Stimulated activated CD4-positive, alpha-beta T cell treated with anti-CD3 and anti-CD28 coated beads, Interleukin-1b, Interleukin-23, amount 100 ng/mL, for 1 hour (primary cell): ENCODE data around the gene SLC22A2.
"Not testable (repeated sequence)": the region's sequence is repeated elsewhere in the genome, so short reads cannot be mapped to it uniquely, and the experiment has no call there.

ENCODE experiments used
- DNase-seq, 2 donors: peaks; one replicate each; pipeline ENCODE4 v3.0.0-alpha.2; 2020; ENCODE audit warnings: low read depth in 2 of 2

Gene SLC22A2

GRCh38 chr6:160248538-160248937 lies 10.1 kb downstream of the SLC22A2 start:
- no peak for DNase-seq

DNA sequence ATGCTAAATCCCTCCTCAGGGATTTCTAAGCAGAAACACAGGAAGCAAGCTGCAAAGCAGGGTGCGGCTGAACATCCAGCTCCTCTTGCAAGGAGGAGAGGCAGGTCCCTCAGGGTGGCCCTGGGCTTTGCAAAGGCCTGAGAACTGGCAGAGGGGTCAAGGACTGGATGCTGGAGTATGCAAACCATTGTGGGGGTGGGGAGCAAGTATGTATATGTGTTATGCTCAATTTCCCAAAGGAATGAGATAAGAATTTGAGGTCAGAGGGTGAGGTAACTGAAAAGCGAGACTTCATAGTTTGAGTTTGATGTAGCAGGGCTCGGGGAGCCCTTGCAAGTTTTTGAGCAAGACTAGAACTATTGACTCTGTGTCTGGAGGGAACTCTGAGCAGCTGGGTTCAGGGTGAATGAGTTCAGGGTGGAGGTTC lies 11.2 kb downstream of the SLC22A2 start:
- no peak for DNase-seq

DNA sequence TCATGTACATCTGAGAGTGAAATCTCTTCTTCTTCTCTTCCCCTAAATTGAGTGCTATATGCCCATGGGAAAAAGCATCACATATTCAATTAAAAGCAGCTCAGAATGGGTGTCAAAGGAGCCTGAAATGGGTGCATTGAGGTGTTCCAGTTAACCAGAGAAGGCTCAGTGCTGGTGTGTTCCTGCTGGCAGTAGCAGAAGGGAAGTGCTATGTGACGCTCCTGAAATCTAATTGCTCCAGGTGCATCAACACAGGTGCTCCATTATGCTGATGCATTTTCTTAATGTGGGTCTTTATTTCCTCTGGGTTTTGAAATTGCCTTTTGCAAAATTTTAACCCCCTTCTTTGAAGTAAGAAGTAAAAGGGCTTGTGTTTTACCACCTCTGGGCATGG lies 17.9 kb downstream of the SLC22A2 start:
- no peak for DNase-seq

- DNase-seq: no peak
Measured at GRCh38 chr6:160239929-160240690, 18.5 kb downstream of the SLC22A2 start.

DNA sequence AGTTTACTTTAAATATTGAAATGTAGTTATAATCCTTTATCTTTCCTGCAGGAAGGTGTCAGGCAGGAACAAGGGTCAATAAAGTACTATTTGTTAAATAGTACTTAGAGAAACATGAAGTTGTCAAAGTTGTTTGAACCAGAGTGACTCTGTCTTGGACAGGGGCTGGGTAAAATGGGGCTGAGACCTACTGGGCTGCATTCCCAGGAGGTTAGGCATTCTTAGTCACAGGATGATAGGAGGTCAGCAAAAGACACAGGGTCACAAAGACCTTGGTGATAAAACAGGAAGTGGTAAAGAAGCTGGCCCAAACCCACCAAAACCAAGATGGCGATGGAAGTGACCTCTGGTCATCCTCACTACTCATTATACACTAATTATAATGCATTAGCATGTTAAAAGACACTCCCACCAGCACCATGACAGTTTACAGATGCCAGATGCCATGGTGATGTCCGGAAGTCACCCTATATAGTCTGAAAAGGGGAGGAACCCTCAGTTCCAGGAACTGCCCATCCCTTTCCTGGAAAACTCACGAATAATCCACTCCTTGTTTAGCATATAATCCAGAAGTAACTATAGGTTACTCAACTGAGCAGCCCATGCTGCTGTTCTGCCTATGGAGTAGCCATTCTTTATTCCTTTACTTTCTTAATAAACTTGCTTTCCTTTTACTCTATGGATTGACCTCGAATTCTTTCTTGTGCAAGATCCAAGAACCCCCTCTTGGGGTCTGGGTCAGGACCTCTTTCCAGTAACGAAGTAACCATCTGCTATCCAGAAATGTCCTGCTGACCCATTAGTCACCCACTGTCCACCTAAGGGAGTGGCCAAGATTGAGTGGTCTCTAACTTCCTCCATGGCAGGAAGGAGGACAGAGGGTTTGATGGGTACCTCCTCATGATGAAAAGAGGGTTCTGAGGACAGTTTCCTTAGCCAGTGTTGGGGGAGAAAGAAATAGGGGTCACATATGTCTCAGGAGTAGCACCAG lies 19.6 kb downstream of the SLC22A2 start:
- no peak for DNase-seq

GRCh38 chr6:160238278-160238711 lies 20.3 kb downstream of the SLC22A2 start:
- no peak for DNase-seq

DNA sequence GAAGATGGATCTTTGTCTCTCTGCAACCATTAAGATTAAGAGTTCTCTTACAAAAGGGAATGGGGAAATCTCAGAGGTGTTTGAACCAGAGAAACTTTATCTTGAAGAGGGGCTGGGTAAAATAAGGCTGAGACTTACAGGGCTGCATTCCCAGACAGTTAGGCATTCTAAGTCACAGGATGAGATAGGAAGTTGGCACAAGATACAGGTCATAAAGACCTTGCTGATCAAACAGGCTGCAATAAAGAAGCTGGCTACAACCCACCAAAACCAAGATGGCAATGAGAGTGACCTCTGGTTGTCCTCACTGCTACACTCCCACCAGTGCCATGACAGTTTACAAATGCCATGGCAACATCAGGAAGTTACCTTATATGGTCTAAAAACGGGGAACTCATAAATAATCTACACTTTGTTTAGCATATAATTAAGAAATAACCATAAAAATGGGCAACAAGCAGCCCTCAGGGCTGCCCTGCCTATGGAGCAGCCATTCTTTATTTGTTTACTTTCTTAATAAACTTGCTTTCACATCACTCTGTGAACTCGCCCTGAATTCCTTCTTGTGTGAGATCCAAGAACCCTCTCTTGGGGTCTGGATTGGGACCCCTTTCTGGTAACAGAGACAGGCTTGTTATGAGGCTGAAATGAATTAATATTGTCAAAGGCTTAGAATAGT lies 20.9 kb downstream of the SLC22A2 start:
- DNase-seq: not testable (repeated sequence)

DNA sequence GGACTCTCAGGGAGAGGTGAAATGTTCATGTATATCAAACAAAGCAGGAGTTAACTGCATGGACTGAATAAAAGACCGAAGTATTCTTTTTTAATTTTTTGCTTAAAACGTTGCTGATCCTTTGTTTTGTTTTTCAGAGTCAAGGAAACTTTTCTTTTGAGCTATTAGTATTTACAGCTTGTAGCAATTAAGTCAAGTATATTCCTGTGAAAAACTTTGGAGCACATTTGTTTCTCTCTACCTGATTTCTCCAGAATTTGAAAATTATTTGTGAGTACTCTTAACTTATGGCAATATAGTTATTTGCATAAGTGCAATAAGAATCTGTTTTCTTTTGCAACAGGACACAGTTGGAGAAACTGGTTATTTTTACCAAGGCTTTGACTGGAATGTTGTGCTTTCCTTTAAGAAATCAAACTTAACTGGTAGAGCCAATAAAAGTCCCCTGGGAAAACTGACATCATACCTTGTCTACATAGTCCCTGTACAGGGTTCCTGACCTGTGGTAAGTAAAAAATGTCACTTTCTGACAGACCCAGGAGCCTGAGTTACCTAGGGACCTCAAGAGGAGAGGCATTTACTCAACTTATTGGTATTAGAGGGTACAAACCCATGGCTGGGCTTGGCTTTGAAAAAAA lies 22.3 kb downstream of the SLC22A2 start:
- DNase-seq: not testable (repeated sequence)

DNA sequence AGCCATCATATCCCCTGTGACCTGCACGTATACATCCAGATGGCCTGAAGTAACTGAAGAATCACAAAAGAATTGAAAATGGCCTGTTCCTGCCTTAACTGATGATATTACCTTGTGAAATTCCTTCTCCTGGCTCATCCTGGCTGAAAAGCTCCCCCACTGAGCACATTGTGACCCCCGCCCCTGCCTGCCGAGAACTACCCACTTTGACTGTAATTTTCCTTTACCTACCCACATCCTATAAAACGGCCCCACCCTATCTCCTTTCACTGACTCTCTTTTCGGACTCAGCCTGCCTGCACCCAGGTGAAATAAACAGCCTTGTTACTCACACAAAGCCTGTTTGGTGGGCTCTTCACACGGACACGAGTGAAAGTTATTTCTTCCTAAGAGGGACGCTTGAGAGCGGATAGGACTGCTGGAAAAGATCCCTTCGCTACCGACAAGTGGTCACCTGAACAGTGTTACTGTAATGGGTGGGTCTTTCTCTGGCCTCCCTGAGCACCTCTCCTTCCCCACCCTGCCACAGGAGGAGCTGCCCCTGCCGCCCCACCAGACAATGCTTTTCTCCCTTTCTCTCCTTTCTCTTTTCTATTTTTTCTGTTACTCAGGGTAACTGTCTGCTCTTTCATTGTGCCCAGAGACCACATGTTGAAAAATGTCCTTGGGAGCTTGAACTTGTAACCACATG lies 24.5 kb downstream of the SLC22A2 start:
- DNase-seq: not testable (repeated sequence)

GRCh38 chr6:160227769-160228161 lies 30.9 kb downstream of the SLC22A2 start:
- no peak for DNase-seq

- DNase-seq: no peak
Measured at GRCh38 chr6:160227038-160227768, 31.4 kb downstream of the SLC22A2 start.

DNA sequence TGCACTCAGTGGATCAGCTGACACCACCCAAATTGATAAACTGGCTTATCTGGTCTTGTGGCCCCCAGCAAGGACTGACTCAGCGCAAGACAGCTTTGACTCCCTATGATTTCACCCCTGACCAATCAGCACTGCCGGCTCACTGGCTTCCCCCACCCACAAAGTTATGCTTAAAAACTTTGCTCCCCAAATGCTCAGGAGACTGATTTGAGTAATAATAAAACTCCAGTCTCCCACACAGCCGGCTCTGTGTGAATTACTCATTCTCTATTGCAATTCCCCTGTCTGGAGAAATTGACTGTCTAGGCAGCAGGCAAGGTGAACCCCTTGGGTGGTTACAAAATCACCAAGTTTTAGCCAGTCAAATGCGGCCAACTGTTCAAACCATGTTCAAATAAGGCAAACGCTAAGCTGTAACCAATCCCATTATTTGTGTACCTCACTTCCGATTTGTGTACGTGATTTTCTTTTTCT lies 32.5 kb downstream of the SLC22A2 start:
- DNase-seq: no peak

GRCh38 chr6:160224639-160225237 lies 33.9 kb downstream of the SLC22A2 start:
- no peak for DNase-seq

GRCh38 chr6:160222491-160222890 lies 36.1 kb downstream of the SLC22A2 start:
- no peak for DNase-seq

DNA sequence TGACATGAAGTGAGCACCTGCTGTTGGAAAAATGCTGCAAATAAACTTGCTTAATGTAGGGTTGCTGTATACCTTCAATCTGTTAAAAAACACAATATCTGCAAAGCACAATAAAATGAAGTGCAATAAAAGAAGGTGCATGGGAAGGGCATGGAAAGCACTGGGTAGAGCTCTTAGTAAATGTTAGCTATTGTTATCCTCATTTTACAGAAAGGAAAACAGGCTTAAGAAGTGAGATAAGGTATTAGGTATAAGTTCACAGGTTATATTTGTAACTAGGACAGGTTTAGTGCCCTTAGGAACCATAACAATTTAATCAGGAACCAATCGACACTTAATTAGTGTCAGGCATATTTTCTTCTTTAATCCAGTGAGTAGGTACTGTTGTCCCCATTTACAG lies 36.7 kb downstream of the SLC22A2 start:
- DNase-seq: no peak

- DNase-seq: no peak
Measured at GRCh38 chr6:160221423-160221822, 37.2 kb downstream of the SLC22A2 start.

DNA sequence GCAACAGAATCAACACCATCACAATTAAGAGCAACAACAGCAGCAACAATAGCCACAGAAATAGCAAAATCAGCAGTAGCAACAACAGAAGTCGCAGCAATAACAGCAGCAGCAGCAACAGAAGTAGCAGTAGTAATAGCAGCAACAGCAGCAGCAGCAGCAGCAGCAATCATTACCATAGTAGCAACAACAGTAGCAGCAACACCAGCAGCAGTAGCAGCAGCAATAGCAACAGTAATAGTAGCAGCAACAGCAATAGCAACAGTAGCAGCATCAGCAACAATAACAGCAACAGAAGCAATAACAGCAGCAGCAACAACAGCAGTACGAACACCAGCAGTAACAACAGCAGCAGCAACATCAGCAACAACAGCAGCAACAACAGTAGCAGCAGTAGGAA lies 39.8 kb downstream of the SLC22A2 start:
- DNase-seq: no peak

DNA sequence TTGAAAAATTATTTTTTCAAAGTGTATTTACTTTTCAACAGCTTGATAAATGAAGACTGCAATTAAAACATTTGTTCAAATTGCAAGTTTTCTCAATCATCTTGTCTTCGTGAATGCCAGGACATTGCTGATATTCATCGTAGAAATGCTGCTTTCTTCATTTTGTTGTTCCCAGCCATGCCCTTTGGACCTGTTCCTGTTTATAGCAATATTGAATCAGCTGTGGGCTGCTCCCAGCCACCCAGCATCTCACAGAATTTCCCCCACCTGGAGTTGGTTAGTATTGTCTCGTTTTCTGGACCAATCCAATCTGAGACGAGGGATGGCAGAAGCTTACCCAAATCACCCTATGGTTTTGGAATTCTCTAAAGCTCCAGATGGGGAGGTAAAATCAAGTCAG lies 40.8 kb downstream of the SLC22A2 start:
- DNase-seq: no peak

GRCh38 chr6:160217073-160217472 lies 41.5 kb downstream of the SLC22A2 start:
- no peak for DNase-seq

DNA sequence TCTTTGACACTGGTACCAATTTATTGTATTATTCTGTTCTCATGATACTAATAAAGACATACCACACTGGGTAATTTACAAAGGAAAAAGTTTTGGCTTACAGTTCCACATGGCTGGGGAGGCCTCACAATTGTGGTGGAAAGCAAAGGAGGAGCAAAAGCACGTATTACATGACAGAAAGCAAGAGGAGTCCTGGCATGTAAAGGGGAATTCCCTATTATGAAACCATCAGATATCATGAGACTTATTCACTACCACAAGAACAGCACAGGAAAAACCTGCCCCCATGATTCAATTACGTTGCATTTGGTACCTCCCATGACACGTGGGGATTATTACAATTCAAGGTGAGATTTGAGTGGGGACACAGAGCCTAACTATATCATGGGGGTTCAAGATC lies 43.4 kb downstream of the SLC22A2 start:
- no peak for DNase-seq
